ELR (cell line): ENCODE measurements around the gene SUPT4H1.

Source experiments
- DNase-seq: peaks from one replicate; pipeline ENCODE4 v3.0.0-alpha.2; 2015; ENCODE audit warnings: low read depth

SUPT4H1 gene

DNA sequence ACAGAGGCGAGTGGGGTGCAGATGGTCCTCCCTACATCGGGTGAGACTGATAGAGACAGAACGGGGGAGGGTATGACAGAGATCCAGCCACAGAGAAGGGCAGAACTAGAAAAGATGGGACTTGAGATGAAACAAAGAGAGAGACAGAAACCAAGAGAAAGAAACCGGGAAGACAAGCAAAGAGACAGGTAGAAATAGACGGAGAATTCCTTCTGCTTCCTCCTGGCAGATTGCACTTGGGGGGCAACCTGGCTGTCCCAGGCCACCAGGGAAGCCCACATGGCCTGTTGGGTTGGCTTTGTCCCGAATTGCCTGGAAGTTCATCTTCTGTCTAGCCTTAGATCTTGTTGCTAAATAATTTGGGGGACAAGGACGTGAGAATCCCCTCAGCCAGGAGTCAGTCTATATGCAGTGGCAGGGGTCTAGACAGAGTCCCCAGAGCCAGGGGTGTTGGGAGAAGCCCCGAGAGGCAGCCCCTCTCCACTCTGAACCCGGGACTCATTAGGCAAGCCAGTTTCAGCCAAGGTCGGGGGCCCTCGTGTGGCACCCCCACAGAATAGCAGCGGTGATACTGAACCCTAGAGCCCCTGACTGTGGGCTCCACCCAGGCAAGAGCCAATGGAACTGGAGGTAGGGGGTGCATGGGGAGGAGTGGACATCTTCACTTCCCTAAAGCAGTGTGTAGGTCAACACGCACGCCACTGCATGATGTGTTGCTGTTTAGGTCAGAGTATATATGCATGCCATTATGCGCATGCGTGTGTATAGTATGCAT is 22.8 kb downstream of the SUPT4H1 start:
- peak; percentile 32 for DNase-seq

DNA sequence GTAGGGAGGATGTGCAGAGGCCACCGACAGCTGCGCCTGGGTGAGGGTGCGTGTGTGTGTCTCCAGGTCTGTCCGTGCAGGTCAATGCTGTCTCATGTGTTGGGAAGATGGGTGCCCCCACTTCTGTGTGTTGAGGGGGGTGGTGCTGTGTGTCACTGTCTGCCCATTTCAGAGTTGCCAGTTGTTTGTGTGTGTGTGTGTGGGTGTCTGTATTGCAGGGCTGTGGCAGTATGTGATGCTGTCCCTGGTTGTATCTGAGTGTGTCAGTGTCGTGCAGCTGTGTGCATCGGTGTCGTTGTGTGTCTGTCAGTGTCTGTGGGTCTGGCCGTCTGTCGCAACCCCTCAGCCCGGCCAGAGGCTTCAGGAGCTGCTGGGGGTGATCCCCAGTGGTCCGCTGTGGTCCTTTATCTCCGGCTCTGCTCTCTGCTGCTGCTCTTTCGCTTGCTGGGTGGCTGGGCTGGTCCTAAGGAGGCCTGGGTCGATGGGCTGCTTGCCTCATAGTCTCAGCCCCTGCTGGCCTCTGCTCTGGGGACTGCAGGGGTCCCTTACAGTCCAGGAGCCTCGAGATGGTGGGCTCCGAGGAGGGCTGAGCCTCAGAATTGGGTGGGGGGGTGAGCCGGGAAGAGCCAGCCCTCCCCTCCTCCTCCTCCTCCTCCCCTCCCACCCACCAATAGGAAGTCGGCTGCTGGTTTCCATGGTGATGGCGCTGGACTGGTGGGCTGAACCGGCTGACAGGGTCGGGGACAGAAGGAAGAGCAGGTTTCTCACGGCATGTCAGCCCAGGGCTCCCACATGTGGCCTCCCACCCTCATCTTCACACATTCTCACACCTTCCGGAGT is 23.6 kb downstream of the SUPT4H1 start, which contains the start of gene TSPOAP1:
Gene TSPOAP1 (minus strand): TSS at position 601 of the 840 bp plus-strand sequence. CDS start 875 bp downstream, outside the sequence.
- no peak for DNase-seq

DNA sequence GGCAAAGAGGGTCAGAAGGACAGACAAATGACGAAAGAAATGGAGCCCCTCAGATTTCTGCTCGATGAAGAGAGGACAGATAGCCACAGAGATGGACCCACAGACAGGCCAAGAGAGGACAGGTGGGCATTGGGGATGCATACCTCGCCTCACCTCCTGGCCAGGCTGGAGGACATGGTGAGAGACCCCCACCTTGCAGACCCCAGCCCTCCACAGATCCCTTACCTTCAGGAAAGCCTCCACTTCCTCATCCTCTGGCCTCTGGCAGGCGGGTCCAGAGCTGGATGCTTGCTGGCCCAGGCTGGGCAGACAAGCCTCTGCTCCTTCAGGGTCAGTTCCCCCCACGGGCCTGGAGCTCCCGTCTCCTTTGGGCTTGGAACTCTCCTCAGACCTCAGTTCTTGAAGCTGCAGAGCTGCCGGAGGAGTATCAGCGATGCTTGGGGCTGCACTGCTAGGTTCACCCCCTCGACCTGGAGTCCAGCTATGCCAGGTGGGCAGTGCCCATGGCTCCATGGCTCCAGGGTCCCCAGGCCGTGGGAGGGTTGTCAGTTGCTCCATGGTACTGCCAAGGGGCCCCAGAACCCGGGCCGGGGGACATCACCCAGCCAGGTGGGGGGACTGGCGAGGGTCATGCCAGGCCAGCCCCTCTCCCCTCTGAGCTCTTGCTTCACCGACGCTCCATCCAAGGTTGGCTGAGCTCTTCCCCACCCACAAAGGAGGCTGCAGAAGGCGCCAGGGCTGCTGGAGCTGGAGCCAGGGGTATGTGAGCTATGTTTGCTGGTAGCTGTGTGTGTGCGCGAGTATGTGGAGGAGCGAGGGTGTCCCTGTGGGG is 24.4 kb downstream of the SUPT4H1 start:
- no peak for DNase-seq

DNA sequence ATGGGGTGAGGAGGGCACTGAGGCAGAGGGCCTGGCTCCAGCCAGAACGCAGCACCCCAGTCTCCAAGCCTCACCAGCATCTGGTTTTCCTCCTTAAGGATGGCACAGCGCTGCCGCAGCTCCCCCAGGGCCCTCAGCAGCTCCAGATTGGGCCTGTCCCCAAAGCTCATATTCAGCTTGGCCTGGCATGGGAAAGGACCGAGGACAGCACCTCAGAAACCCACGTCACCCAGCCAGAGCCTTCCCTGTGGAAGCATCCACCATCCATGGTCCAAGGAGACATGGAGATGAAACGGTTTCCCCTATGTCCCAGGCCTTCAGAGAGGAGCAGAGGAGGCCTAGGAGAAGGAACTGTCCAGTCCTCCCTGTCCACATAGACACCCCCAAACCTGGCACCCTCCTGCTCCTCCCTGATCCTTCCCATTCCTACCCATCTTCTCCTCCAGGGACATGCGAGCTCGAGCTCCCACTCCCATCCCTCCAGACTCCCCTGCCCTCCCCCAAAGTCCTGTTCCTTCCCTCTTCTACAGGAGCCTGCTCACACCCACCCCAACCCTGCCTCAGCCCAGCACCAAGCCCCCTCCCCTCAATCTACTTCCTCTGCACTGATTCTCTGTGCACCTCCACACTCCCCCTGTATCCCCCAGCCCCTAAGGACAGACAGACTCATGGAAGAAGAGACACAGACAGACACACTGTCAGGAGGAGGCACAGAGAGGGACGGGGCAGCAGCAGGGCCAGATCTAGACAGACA is 25.2 kb downstream of the SUPT4H1 start:
- DNase-seq: no peak

DNA sequence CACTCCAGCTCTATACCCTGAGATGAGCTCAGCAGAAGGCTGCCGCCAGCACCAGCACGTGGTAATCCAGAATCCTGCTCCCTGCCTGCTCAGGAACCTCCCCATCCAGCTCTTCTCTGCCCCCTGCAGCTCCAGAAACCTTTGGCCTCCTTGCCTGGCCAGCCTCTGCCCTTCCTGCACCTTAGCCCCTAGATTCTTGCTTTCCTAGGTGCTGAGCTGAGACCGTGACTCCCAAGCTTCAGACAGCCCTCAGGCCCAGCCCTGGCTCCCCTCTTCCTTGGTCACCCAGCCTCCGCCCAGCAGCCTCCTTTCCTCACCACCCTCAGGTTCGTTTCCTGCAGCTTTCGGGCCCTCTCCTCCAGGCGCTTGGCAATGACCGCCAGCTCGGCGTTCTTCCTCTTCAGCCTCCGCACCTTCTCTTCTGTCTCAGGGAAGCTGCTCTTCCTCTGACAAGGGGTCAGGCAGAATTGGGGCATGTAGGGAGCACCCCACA is 26.0 kb downstream of the SUPT4H1 start:
- DNase-seq: no peak

DNA sequence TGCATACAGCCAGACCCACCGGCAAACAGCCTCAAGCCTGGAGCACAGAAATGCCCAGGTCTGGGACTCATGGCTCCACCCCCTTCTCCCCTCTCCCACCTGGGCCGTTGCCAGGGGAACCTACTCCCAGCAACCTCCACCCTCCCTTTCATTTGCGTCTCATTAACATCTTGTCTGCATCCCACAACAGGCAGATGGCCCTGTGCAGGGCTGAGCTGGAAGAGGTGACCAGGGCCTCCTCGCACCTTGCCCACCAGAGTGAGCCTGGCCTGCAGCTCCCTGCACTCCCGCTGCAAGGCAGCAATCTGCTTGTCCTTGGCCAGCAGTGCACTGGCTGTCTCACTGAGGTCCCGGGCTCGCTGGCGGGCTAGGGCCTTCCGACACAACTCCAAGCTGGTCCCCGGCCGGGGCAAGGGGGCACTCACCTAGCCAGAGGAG is 26.7 kb downstream of the SUPT4H1 start:
- DNase-seq: no peak

DNA sequence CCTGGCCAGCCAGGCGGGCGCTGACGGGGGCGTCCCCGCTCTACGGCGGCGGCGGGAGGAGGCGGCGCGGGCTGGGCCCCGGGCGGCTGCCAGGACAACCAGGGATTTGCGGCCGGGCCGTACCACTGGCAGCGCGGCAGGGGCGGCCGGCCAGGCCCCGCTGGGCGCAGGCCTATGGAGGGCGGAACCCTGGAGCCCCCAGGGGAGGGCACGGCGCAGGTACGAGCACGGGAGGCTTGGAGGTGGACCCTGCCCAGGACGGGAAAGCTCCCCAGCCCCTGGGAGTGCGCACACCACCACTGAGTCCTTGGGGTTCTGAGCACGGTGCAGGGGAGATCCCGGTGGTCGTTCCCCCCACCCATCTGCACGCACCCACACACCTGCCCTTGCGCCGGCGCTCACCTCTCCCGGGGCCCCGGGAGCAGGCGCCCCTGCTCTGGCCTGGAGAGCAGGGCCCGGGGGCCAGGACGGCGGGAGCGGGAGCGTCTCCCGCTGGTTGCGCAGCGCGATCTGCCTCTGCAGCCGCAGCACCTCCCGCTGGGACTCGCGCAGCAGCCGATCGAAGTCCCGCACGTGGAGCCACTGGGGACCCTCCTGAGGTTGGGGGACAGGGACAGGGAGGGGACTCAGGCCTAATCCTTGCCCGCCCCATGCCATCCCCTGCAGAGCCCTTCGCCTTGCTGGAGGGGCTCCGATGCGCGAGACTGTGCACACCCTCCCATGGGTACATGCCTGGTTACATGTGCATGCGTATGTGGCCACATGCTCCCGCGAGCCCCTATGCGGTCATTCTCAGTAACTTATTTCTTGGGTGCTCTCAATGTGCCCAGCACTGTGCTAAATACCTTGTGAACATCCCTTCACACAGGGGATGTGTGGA is 27.4 kb downstream of the SUPT4H1 start:
- DNase-seq: peak; percentile 33

DNA sequence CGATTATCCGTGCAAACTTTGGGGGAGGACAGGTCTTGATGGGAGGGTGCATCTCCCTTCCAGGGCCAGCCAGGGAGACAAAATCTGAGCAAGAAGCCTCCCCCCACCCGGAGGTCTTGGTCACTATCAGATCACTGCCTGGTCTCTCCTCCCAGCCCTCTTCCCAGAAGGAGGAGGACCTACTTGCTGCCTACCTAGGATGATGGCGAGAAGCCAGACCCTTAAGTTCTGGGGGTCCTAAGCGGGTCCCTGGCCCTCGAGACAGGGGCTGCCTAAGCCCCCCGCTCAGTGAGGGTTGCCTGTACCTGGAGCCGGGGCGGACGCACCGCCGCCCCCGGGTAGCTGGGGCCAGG is 28.0 kb downstream of the SUPT4H1 start:
- no peak for DNase-seq

DNA sequence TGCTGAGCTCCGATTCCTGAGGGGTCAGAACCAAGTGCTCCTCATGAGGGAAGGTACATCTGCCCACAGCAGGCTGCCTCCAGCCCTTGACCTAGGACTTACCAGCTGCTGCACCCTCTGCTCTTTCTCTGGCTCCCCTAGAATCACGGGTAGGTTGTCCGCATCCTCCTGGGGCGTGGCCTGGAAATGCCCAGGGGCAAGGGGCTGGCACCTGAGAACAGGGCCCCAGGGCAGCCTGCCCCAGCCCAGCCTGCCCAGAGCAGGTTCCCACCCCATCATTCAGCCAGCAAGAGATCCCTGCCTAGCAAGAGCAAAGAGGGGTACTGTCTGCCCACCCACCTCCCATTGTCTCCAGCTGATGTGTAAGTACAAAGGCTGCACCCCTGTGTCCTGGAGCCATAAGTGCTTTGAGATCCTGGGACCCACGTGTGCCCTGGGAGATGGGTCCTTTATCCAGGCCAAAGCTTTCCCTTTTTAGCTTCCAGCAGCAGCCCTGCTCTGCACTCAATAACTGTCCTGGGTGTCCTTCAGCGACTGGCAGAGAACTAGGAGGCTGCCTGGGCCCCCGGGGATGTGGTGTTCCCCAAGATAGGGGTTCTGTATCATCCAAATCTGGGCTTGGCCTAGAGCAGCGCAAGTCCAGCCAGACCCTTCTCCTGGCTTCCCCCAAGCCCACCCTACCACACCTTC is 28.5 kb downstream of the SUPT4H1 start:
- DNase-seq: no peak

DNA sequence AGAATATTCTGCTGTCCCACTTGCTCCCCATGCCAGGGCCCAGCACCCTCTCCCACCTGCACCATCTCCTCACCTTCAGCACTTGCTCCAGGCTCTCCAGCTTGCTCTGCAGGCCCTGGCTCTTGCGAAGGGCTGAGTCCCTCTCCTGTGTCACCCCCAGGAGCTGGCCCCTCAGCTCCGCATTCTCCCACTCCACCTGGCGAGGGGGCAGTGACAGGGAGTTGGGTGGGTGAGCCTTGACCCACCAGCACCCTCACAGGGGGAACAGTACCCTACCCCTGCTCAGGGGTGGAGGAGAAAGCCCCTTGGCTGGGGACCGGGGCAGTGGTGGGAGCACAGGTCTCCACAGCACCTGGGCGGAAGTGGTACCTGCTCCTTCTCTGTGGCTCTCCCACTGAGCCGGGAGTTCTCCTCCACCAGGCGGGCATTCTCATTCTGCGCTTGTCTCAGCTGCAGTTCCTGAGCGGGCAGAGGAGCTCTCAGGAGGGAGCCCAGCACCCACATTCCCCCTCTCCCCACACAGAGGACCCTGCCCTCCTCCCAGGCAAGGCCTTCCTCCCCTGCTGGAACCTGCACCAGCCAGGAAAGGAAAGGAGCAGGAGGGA is 29.3 kb downstream of the SUPT4H1 start:
- DNase-seq: no peak

DNA sequence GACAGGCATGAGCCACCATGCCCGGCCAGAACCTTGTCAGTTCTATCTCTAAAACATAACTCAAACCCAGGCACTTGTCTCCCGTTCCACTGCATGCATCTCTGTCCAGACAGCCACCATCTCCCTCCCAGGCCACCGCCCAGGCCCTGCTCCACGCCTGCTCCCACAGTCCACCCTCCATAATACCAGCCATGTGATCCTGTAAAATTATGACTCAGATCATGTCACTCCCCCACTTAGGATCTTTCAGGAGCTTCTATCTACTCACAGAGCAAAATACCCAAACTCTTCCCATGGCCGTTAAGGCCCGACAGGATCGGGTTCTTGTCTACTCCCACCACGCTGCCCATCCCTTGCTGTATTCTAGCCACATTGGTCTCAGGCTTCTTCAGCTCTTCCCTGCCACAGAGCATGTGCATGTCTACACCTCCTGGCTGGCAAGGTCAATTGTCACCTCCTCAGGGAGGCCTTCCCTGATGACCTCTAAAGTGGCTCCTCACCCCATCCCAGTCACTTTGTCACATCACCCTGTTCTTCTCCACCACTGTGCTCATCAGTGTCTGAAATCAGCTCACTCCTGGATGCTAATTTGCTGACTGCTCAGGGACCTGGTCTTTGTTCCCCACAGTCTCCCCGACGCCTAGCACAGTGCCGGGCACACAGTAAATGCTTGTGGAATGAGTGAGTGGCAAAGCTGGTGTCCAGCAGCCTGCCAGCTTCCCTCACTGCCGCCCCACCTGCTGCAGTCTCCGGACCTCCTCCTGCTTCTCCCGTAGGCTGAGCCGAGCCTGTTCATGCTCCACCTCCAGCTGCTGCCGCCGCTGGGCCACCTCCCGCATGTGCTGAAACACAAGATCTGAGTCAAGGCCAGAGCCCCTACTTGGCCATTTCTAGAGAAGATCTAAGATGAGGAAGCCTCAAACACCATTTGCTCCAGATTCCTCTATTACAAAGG is 30.2 kb downstream of the SUPT4H1 start:
- DNase-seq: no peak

DNA sequence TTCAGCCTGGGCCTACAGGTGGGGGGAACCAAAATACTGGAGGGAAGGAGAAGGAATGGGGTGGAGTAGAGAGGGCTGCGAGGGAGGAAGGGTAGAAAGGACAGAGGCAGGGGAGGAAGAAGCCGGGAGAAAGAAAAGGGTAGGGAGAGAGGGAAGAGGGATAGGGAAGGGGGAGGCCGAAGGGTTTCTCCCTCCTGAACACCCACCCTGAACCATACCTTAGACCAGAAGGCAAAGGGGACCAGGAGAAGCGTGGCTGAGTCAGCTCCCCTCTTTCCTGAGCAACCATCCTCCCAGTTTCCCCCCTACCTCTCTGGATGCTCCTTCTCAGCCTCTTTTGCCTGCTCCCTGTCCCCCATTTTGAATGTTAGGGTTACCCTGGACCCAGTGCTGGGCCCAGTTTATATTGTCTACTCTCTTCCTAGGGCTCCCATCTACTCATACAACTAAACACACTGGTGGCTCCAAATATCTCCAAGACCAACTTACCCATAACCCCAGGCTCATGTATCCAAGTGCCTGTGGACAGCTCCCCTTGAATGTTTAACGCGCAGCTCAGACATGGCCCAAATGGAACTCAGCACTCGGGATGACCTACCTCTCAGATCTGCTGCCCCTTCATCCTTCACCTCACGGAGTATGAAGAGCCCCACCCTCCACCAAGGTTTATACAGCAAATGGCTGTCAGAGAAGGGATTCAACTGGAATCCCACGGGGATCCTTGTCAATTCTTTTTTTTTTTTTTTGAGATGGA is 31.3 kb downstream of the SUPT4H1 start:
- DNase-seq: no peak

DNA sequence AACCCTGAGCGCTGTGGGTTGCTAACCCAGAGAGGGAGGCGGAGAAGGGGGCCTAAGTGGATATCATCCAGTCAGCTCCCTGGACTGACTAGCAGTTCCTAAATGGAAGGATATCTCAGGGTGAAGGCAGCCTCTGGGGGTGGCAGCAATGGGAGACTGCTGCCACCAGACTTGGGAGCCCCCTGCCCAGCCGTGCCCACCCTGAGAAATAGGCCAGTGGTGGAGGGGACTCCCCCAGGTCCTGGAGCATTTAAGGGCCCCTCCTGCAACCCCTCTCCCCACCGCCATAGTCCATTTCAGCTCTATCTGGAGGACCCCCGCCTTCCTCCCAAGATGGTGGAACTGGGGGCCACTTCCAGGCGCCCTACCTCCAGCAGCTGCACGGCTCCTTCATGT is 31.8 kb downstream of the SUPT4H1 start:
- no peak for DNase-seq

DNA sequence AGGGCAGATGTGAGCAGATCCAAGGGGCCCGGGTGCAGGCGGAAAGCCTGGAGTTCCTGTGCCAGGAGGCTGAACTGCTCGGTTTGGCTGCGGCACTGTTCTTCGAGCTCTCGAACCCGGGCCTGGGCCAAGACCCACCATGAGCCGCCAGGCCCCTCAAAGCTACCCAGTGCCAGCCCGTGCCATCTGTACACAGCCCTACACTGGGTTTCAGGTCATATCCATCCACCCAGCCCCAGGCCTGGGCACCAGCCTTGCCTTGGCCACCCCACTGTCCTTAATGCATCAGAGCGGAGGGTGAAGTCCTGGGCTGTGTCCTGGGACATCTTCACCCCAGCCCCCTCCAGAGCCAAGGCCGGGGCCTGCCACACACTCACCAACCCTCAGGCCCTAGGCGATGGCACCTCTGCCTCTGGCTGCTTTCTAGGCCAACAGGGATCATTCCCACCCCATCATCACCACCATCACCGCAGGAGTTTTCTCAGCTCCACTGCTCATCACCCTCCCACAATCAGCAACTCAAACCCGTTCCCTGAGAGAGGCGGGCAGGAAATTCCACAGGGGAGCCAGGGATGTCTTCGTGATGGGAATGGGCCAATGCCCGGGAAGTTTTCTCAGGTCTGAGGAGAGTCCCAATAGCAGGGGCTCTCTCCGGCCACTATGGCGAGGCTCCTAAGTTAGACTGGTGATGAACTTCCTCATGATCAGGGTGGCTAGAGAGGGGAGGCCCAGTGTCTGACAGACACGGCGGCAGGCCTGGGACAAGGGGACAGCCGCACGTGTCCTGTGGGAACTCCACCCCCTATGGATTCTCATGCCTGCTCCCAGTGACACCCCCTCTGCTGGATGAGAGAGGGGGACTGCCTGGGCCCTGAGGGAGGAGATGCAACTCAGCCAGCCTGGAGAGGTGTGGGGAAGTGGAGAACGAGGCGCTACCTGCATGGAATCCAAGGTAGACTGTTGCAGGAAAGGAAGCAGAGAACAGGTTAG is 32.5 kb downstream of the SUPT4H1 start:
- no peak for DNase-seq

DNA sequence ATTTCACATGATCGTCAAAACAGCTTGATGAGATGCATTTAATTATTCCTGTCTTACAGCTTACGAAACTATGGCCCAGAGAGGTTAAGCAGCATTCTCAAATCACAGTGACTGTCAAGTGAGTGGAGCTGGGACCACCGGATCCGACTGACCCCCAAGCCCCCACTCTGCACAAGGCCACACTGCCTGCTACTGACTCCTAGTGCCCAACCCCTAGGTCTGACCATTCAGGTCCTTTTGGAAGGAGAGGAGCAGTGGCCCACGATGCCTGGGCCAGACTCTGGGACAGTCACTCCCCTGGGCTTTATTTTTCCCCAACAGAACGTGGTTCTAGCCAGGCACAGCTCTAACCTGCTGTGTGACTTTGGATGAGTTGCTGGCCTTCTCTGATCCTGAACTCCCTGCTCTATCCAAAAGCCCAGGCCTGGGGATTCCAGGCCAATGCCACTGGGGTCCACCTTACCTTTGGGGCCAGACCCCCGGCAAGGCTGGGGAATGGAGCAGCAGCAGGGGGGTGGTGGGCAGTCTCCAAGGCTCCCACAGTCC is 33.3 kb downstream of the SUPT4H1 start:
- no peak for DNase-seq

DNA sequence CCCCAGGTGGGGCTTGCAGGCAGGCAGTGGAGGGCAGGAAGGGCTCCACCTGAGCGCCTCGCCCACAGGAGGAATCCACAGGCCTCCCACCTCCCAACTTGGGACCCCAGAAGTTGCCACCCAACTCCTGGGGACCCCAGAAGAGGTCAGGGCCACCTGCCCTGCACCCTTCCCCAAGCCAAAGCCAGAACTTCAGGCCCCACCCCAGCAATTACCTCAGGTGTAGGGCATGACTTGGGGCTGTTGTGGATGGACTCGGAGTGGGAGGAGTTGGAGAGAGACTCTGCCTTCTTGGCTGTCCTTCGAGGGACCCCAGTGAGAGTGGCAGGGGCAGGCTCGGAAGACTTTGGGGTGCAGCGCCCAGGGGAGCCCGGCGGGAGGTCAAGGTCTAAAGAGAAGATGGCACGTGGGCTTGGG is 33.9 kb downstream of the SUPT4H1 start:
- DNase-seq: no peak
